GM23248 (cell line): ENCODE results near the gene CLCN7. TPM values are rescaled to one million over a fixed set of nuclear protein-coding genes. Genes with fewer than 3 reads are reported as not detected.

Experiments used
- DNase-seq: peaks from one replicate; pipeline ENCODE4 v3.0.0-alpha.2; 2015
- H2AFZ ChIP-seq: fragments of 200-600 bp; sonication (generic); 2 replicates; pipeline ENCODE4 v1.6.1; 2016; ENCODE audit warnings: antibody characterized with exemption
- H3F3A ChIP-seq: fragments of 200-600 bp; sonication (generic); 2 replicates; pipeline ENCODE4 v1.6.1; 2016; ENCODE audit warnings: mild to moderate bottlenecking, antibody characterized with exemption, mixed run types; ENCODE audit not compliant: insufficient read depth
- H3K27ac ChIP-seq: fragments of 200-600 bp; sonication (generic); 2 replicates; pipeline ENCODE4 v1.5.1; 2016; ENCODE audit warnings: mild to moderate bottlenecking
- H3K27me3 ChIP-seq: fragments of 200-600 bp; sonication (generic); replicated peaks from 2 replicates; pipeline ENCODE4 v1.6.1; 2016; ENCODE audit warnings: mild to moderate bottlenecking; ENCODE audit not compliant: insufficient read depth
- H3K36me3 ChIP-seq: fragments of 200-600 bp; sonication (generic); 2 replicates; pipeline ENCODE4 v1.6.1; 2016; ENCODE audit warnings: low read depth, mild to moderate bottlenecking
- H3K4me1 ChIP-seq: fragments of 200-600 bp; sonication (generic); 2 replicates; pipeline ENCODE4 v1.6.1; 2016; ENCODE audit warnings: mild to moderate bottlenecking; ENCODE audit not compliant: insufficient read depth
- H3K4me2 ChIP-seq: fragments of 200-600 bp; sonication (generic); one replicate; pipeline ENCODE4 v1.6.1; 2016; ENCODE audit warnings: mild to moderate bottlenecking; ENCODE audit not compliant: unreplicated experiment
- H3K4me3 ChIP-seq: fragments of 200-600 bp; sonication (generic); 2 replicates; pipeline ENCODE4 v1.5.1; 2016; ENCODE audit warnings: mild to moderate bottlenecking
- H3K79me2 ChIP-seq: fragments of 200-600 bp; sonication (generic); 2 replicates; pipeline ENCODE4 v1.6.1; 2016; ENCODE audit warnings: mild to moderate bottlenecking; ENCODE audit not compliant: insufficient read depth
- H3K9ac ChIP-seq: fragments of 200-600 bp; sonication (generic); 2 replicates; pipeline ENCODE4 v1.6.1; 2016; ENCODE audit warnings: mild to moderate bottlenecking
- H3K9me2 ChIP-seq: fragments of 200-600 bp; sonication (generic); 2 replicates; pipeline ENCODE4 v1.6.1; 2016; ENCODE audit warnings: mixed run types, mild to moderate bottlenecking, moderate library complexity; ENCODE audit not compliant: insufficient read depth
- H3K9me3 ChIP-seq: fragments of 200-600 bp; sonication (generic); one replicate; pipeline ENCODE4 v1.6.1; 2017; ENCODE audit warnings: low read depth
- H4K20me1 ChIP-seq: fragments of 200-600 bp; sonication (generic); 2 replicates; pipeline ENCODE4 v1.6.0; 2016; ENCODE audit not compliant: insufficient read depth
- EZH2 ChIP-seq: fragments of 200-600 bp; sonication (generic); IDR thresholded peaks from 2 replicates; pipeline ENCODE4 v1.6.1; 2018; ENCODE audit warnings: antibody characterized with exemption, mild to moderate bottlenecking; ENCODE audit not compliant: insufficient read depth, poor library complexity, severe bottlenecking
- EZH2phosphoT487 ChIP-seq: fragments of 200-600 bp; sonication (generic); IDR thresholded peaks from 2 replicates; pipeline ENCODE4 v1.6.1; 2018; ENCODE audit warnings: antibody characterized with exemption, moderate library complexity, mild to moderate bottlenecking, low read depth; ENCODE audit not compliant: insufficient read depth
- WGBS, 2 experiments: methylation state at CpG; one replicate each; pipeline ENCODE4 v1.1.6; 2015 to 2017; ENCODE audit warnings: low lambda C conversion rate in 2 of 2, low coverage in 1 of 2; ENCODE audit errors: missing lambda C conversion rate in 2 of 2; 5-methylcytosine and 5-hydroxymethylcytosine counted together
- in situ Hi-C: fragments of 300-500 bp; cut with MboI; formaldehyde crosslinking; loops from 2 replicates; pipeline ENCODE4 v1.15.0; 2020
- polyA plus RNA-seq: library from polyadenylated mRNA; unstranded; fragments of >200 nt; fragmentation: Nextera tagmentation; extraction: Ambion mirVana; gene quantifications from 2 replicates; pipeline ENCODE4 v1.2.1, GENCODE V29; 2016
- total RNA-seq: library from RNA; depleted of rRNA; stranded (reverse); fragments of >200 nt; shearing (Covaris generic); gene quantifications from 2 replicates; pipeline ENCODE4 v1.2.3, GENCODE V29; 2014

The CLCN7 gene
- total and polyA plus RNA-seq, 2 experiments from 2014 or later, result 33.6 to 39.3 TPM

- H3K36me3 ChIP-seq, result no peaks in the 10 kb centered on the region
- no peaks in the 10 kb centered on the region for H3K9me2 ChIP-seq
- no peak overlapping the region for H3K9ac ChIP-seq
- no peaks in the 10 kb centered on the region for H4K20me1 ChIP-seq
- no peaks in the 10 kb centered on the region for H3F3A ChIP-seq
- H3K4me2 ChIP-seq, result no peak overlapping the region
- in situ Hi-C loops, result no loop called here
- H3K27me3 ChIP-seq, result no peaks in the 10 kb centered on the region
- no peaks in the 10 kb centered on the region for H3K9me3 ChIP-seq
- H3K4me3 ChIP-seq, result no peak overlapping the region
- H3K4me1 ChIP-seq, result no peaks in the 10 kb centered on the region
- H2AFZ ChIP-seq, result no peak overlapping the region
- 88 to 89% methylated on average over 35 to 41 of the region's 41 CpGs for WGBS, 2 experiments
- DNase-seq, result no peak
- TF ChIP-seq EZH2phosphoT487 (no peak), EZH2 (no peak)
- H3K79me2 ChIP-seq, result peaks cover 24% of the 10 kb centered on the region
- H3K27ac ChIP-seq, result no peak overlapping the region
These were observed 10.5 kb downstream of the CLCN7 start for GRCh38 chr16:1464196-1464893.

- Histone ChIP-seq H3K4me3 (no peak overlapping the region), H2AFZ (no peak overlapping the region), H3K4me2 (no peak overlapping the region), H3K9me3 (no peaks in the 10 kb centered on the region), H3K27ac (no peak overlapping the region), H3F3A (no peaks in the 10 kb centered on the region), H4K20me1 (no peaks in the 10 kb centered on the region), H3K36me3 (no peaks in the 10 kb centered on the region), H3K4me1 (no peaks in the 10 kb centered on the region), H3K9me2 (no peaks in the 10 kb centered on the region), H3K9ac (no peak overlapping the region), H3K79me2 (no peaks in the 10 kb centered on the region), H3K27me3 (no peaks in the 10 kb centered on the region)
- TF ChIP-seq EZH2, result no peak
- TF ChIP-seq EZH2phosphoT487, result no peak
- in situ Hi-C loops, result no loop called here
- DNase-seq, result no peak
- WGBS, 2 experiments, result 85 to 87% methylated on average over 19 to 24 of the region's 24 CpGs
These were observed 13.7 kb downstream of the CLCN7 start for GRCh38 chr16:1461146-1461545.

GRCh38 chr16:1460602-1461138 is 14.2 kb downstream of the CLCN7 start:
- Histone ChIP-seq H3K9ac (no peak overlapping the region), H3K9me2 (no peaks in the 10 kb centered on the region), H3F3A (no peaks in the 10 kb centered on the region), H3K4me2 (no peak overlapping the region), H3K4me3 (no peak overlapping the region), H4K20me1 (no peaks in the 10 kb centered on the region), H3K36me3 (no peaks in the 10 kb centered on the region), H3K9me3 (no peaks in the 10 kb centered on the region), H3K79me2 (no peaks in the 10 kb centered on the region), H3K4me1 (no peaks in the 10 kb centered on the region), H3K27me3 (no peaks in the 10 kb centered on the region), H2AFZ (no peak overlapping the region), H3K27ac (no peak overlapping the region)
- no peak for TF ChIP-seq EZH2phosphoT487
- TF ChIP-seq EZH2, result no peak
- WGBS, 2 experiments, result 95 to 96% methylated on average over 29 to 30 of the region's 30 CpGs
- in situ Hi-C loops, result no loop called here
- DNase-seq, result no peak

- in situ Hi-C loops, result no loop called here
- Histone ChIP-seq H3K9ac (no peak overlapping the region), H3K27ac (no peak overlapping the region), H3K36me3 (no peaks in the 10 kb centered on the region), H3K79me2 (no peaks in the 10 kb centered on the region), H3K4me3 (no peak overlapping the region), H3K9me2 (no peaks in the 10 kb centered on the region), H4K20me1 (no peaks in the 10 kb centered on the region), H3K4me2 (no peak overlapping the region), H3K4me1 (no peaks in the 10 kb centered on the region), H3F3A (no peaks in the 10 kb centered on the region), H2AFZ (no peak overlapping the region), H3K27me3 (no peaks in the 10 kb centered on the region), H3K9me3 (no peaks in the 10 kb centered on the region)
- no peak for DNase-seq
- TF ChIP-seq EZH2 (no peak), EZH2phosphoT487 (no peak)
- 84 to 89% methylated on average over 9 to 10 of the region's 10 CpGs for WGBS, 2 experiments
These were observed 14.9 kb downstream of the CLCN7 start for GRCh38 chr16:1459967-1460366.
